H1 (cell line): ENCODE data around the gene DUSP1. TPM values are rescaled to one million over a fixed set of nuclear protein-coding genes. Genes with fewer than 3 reads are reported as not detected.

Source experiments
- MAX ChIP-seq: IDR thresholded peaks from 2 replicates; pipeline ENCODE4 v1.6.1; 2012; ENCODE audit warnings: inconsistent platforms
- PHF8 ChIP-seq: fragments of 200-600 bp; sonication (generic); conservative IDR thresholded peaks from 2 replicates; pipeline ENCODE4 v1.7.1; 2012; ENCODE audit warnings: low read depth, mild to moderate bottlenecking, inconsistent platforms, low read length, moderate library complexity
- POU5F1 ChIP-seq: IDR thresholded peaks from 2 replicates; pipeline ENCODE4 v1.6.1; 2011; ENCODE audit warnings: low read depth, mild to moderate bottlenecking, low read length, moderate library complexity
- polyA plus RNA-seq, 7 experiments: library from polyadenylated mRNA; depleted of rRNA in 3 of 7; stranded (reverse) in 5 of 7; unstranded in 2 of 7; fragments of >200 nt in 5 of 7; fragments of 200-250 nt in 2 of 7; gene quantifications; 1 replicate in 5 of 7; 2 replicates in 1 of 7; 4 replicates in 1 of 7; pipeline versions ENCODE4 v1.2.1 to v1.2.3, GENCODE V29; 2011 to 2013; ENCODE audit warnings: missing spikeins in 2 of 7, mixed read lengths in 2 of 7
- total RNA-seq: library from RNA; stranded (reverse); fragmentation: NEBNext Ultra II Directional; extraction: Animal tissue kit (Norgen Biotek cat#: 25700); gene quantifications from 2 replicates; pipeline ENCODE4 v1.2.1, GENCODE V29; 2021
- TF ChIP-seq, protein P1 (sequence below): IDR thresholded peaks from 2 replicates; pipeline ENCODE4 v1.6.1; 2011; ENCODE audit warnings: low read length, improper control_type of control experiment

Gene DUSP1
- total and polyA plus RNA-seq, 2 of the 8 experiments (the other 6 are each of a cell fraction or from before 2014, with no cell fraction given), result 6.5 to 11.7 TPM

GRCh38 chr5:172763120-172763464 lies 7.9 kb downstream of the DUSP1 start (continued):
- TF ChIP-seq MAX, result no peak
- TF ChIP-seq PHF8, result no peak
- TF ChIP-seq POU5F1, result no peak
- TF ChIP-seq, protein P1, sequence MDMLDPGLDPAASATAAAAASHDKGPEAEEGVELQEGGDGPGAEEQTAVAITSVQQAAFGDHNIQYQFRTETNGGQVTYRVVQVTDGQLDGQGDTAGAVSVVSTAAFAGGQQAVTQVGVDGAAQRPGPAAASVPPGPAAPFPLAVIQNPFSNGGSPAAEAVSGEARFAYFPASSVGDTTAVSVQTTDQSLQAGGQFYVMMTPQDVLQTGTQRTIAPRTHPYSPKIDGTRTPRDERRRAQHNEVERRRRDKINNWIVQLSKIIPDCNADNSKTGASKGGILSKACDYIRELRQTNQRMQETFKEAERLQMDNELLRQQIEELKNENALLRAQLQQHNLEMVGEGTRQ, result no peak
